ENCODE data around the gene KLF6.

KLF6 gene

DNA sequence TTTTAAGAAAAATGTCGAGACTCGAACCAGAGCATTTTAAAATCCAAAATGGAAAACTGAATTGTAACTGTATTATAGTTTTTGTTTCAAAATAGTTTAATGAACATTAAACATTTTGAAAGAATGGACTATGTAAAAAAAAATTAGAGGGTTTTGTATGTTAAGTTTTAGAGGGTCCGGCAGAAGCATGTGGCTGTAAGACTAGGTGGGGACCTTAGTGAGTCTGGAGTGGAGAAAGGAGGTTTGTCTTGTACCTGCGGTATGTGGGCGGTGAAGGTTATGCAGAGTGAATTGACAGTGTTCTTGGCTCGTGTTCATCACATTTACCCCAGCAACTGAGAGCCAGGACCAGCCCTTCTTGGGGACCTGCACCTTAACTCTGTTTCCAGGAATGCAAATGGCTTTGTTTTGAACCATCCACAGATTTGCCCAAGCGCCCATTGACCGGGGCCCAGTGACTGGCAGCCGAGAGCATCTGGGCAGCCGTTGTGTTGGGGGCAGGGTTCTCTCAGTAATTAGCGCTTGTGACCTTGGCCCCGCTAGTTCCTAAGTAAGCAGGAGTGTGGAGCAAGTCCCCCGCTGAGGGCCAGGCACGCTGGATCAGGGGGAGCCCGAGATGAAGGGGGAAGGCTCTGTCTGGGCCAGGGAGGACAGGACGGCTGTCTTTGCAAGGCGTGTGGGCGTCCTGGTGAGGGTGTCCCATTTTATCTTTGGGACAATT, 1.4 kb upstream of the KLF6 start:
- no peak for DNase-seq

DNA sequence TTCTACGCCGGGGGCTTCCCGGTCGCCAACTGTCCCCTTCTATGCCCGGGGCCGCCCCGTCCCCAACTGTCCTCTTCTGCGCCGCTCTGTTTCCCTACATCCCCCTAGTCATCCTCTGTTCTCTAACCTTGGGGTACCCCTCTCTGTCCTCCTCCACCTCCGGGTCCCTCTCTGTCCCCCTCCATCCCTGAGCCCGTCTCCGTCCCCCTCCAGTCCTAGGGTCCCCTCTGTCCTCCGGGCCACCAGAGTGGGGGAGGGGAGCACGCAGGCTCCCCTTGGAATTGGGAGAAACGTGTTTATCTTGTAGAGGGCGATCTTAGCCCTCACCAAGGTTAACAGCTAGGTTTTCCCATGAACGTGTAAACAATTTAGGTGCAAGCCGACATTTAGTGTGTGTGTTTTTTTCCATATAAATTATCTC, 852 bp upstream of the KLF6 start:
- no peak for DNase-seq

DNA sequence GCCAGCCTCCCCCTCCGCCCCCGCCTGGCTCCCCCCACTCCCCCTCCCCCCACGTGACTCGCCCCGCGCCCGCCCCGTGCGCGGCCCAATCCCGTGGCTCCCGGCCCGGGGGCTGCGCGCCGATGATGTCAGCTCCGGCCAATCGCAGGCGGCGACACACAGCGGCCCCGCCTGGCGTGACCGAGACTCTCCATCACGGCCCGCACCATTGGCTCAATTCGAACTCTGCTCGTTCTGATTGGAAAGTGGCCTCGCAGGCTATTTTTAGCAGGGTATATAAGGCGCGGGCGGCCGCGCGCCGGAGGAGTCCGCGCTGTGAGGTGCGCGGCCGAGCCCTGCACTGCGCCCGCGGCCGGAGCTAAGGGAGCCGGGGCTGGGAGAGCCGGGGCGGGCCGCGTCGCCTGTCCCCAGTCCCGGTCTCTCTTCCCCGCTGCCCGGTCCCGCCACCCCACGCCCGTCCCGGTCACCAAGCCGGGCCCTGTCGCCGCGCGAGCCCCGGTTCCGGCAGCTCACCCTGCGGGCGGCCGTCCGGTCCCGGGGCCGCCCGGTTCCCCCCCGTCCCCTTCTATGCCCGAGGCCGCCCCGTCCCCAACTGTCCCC, 342 bp upstream of the KLF6 start:
- DNase-seq = peak; percentile 68

DNA sequence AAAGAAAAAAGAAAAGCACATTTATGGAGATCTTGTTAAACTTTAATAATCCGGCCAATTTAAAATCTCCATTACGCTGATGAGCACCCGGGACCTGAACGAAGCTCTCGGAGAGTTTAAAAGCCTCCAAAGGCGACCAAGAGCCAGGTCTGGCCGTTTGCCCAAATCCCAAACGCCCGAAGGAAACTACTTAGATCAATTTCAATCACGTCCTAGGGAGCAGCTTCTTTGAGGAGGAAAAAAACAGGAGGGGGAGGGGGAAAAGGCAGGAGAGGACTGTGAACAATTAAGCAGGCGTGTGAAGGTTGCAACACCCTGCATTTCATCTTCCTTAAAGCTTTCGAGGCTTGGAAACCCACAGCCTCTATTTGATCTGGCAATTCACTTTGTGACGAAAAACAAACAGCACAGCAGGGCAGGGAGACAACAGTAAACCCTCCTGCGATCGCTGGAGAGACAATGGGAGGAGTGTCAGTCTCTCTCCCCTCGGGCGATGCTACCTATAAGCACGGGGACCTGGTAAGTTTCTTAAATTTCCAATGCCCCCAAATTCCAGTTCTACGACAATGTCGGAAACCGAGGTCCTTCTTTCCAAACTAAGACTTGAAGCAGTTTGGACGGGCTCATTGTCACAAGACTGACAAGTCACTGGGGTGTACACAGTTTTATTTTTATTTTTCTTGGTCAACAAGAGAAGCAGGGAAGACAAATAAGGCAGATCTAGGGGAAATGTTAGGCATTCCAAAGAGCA, 1.2 kb downstream of the KLF6 start:
- no peak for DNase-seq

GRCh38 chr10:3783316-3783681, 1.7 kb downstream of the KLF6 start:
- DNase-seq = no peak

GRCh38 chr10:3782451-3783315, 2.3 kb downstream of the KLF6 start:
- peak; percentile 76 for DNase-seq

DNA sequence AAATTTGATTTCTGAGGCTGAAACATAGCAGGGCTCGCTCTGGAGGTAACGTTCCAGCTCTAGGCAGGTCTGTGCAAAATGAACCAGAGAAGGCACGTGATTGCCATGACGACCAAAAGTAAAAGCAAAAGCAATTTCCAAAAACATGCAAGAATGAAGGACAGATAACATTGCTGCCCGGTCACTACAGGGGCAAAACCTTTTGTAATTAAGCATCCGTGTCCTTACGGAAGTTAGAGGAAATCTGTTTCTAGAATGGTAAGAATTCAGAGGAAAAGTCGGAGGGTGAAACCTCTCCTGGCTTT, 2.9 kb downstream of the KLF6 start:
- DNase-seq = no peak

- peak; percentile 55 for DNase-seq
Measured at GRCh38 chr10:3781468-3782145, 3.4 kb downstream of the KLF6 start.

DNA sequence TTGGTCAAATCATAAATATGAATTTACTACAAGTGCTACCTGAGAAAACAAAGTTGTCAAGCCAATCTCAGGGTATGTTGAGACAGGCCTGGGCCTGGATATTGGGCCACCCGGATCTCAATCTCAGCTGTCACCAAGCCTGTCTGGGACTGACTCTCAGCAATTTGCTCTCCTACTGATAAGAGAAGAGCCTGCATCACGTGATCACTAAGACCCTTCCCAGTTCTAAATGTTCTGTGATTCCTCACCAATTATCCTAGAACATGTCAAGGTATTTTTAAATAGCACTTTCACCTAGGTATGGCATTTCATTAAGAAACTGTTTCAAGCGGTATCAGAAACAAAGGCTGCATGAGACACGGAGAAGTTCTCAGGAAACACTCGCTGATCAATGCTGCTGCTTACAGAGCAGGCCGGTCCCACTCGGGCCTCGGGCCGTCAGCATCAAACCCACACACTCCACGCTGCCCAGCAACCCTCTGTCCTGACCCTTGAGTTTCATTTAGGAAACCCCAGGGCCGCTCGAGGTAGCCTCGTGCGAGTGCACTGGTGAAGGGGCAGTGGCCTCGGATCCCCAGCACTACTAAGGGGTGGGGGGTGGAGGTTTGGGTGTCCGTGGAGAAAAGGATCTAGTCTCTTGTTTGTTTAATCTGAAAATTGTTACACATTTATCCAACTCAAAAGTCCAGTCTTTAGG, 4.1 kb downstream of the KLF6 start:
- DNase-seq = no peak

GRCh38 chr10:3780021-3780770, 4.8 kb downstream of the KLF6 start:
- no peak for DNase-seq

DNA sequence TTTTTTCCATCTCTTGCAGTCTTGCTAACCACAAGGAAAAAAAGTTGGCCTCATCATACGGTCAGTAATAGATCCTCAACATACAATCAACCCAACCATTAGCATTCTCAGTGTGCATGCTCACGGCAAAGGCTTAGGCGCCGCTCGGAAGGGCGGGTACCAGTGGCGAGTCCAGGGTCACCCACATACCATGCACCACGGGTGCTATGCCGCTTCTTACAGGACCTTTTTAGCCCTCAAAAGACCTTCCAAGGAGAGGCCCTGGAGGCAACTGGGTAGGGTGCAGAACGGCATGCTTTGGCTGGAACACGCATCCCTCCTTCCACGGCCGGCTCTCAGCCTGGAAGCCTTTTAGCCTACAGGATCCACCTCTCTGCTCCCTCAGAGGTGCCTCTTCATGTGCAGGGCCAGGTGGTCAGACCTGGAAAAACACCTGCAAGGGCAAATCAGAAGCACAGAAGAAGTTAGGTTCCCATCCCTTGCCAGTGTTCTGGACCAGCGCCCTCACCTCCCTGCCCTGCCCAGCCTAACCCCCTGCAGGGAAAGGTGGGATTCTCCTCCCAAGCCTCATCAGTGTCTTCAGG, 5.8 kb downstream of the KLF6 start:
- no peak for DNase-seq

GRCh38 chr10:3778692-3779157, 6.3 kb downstream of the KLF6 start:
- DNase-seq = no peak

DNA sequence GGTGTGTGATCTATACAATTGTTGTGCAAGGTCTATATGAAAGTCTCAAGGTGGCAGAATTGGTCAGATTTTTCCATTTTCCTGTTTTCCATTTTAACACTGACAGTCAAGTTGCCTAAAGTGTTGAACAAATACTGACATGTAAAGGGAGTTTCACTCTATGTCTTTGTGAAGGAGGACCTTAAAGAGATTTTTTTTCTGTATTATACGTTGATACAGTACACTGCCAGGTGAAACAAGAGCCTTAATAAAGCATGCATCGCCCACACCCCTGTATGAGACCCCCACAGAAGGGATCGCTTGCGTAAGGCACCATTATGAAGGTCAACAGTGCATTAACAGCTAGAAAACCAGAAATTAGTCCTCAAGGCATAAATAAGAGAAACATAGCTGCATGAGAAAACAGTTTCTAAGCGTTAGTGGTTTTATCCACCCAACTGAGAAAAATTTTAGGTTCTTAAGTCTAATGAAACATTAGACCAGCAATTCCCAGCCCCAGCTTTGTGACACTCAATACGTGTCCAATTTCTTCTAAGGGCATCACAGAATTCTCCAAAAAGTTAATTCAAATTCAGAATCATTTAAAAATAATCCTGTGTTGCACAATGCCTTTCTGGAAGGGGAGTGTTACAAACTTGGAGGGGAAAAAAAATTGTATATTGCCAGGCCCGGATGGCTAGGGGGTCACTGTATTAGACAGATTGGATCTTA, 6.9 kb downstream of the KLF6 start:
- DNase-seq = no peak

GRCh38 chr10:3776796-3777571, 8.0 kb downstream of the KLF6 start:
- peak; percentile 67 for DNase-seq

- DNase-seq = peak; percentile 51
Measured at GRCh38 chr10:3775696-3776551, 9.1 kb downstream of the KLF6 start.

GRCh38 chr10:3774814-3775695, 10.0 kb downstream of the KLF6 start:
- DNase-seq = peak; percentile 32
